GM11168 (cell line): ENCODE measurements around the gene OLR1.
"Not testable (repeated sequence)": the region's sequence is repeated elsewhere in the genome, so short reads cannot be mapped to it uniquely, and the experiment has no call there.

ENCODE experiments used
- in situ Hi-C: fragments of 300-500 bp; cut with MboI; formaldehyde crosslinking; loops from one replicate; pipeline ENCODE4 v1.12.0; 2022; ENCODE audit warnings: low sequenced_read_pairs; ENCODE audit not compliant: unreplicated experiment

The OLR1 gene

GRCh38 chr12:10171973-10172728, at the start of gene OLR1:
TSS of gene OLR1 (minus strand) at chr12:10172132. CDS start at chr12:10172077, 55 bp downstream.
- in situ Hi-C loops, result no loop called here

- in situ Hi-C loops, result no loop called here
Observed at GRCh38 chr12:10220398-10221077, 48.6 kb upstream of the OLR1 start.

DNA sequence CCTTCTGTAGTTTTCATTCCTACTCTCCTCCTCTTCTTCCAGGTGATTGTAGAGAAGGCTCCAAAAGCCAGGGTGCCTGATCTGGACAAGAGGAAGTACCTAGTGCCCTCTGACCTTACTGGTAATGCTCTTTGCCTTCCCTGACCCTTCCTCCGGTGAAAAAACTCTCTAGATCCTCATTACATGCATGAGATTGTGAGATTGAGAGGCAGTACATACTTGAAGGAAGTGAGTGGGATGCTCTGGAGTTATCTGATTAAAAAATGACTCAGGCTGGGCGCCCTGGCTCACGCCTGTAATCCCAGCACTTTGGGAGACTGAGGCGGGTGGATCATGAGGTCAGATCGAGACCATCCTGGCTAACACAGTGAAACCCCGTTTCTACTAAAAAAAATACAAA, 46.1 kb upstream of the OLR1 start:
- in situ Hi-C loops, result no loop called here

DNA sequence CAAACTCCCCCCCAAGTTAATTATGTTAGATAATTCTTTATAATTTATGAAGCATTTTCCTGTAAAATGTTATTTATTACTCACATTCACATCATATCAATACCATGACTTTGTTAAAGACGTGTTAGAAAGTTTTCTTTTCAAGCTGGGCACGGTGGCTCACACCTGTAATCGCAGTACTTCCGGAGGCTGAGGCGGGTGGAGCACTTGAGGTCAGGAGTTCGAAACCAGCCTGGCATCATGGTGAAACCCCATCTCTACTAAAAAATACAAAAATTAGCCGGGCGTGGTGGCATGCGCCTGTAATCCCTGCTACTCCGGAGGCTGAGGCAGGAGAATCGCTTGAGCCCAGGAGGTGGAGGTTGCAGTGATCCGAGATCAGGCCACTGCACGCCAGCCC, 44.0 kb upstream of the OLR1 start:
- in situ Hi-C loops, result not testable (repeated sequence)

DNA sequence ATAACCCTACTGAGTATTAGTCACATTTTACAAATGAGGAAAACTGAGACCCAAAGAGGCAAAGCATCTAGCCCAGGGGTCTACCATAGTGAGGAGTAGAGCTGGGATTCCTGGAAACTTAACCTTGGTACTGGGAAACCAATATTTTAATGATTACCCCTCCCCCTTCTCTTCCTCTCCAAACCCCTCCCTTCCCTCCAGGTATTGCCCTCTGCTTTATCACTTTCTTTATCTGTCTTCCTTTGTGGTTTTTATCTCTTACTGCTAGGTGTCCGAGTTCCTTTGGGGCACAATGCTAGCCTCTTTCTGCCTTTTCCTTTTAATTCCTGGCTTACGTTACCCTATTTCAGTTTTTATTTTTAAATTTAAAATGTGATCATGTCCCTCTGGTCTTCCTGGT, 43.5 kb upstream of the OLR1 start:
- in situ Hi-C loops, result no loop called here

- in situ Hi-C loops, result no loop called here
Observed at GRCh38 chr12:10214895-10215267, 42.9 kb upstream of the OLR1 start.

DNA sequence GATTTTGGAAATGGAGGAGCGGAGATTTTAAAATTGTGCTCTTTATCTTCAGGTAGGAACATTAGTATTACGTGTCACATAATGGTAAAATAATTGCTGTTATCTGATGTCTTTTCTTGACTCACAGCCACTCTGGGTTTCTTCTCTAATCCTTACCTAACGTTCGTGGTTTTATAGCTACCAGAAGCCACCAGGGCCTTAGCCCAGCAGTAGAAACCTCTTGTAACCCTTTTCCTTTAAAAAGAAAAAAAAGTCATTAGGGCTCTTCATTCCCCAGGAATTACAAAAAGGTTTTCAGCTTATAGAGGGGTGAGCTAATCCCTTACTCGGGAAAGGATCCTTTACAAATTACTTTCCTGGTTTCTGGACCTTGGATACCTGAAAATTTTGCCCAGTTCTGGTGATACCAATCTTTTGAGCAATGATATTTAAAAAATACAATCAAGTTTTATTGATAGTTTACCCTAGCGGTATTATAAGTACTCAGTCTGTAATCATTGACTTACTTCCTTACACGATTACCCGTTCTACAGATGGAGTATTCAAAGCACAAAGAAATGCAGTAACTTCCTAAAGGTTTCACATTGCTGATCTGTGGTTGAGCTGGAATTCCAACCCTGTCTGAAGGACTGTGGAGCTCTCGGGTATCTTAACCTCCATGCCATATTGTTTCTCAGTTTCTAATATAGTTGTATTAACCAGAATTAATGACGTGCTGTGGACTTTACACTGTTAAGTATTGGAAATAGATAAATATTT, 42.4 kb upstream of the OLR1 start:
- in situ Hi-C loops, result no loop called here

- in situ Hi-C loops, result no loop called here
Observed at GRCh38 chr12:10213168-10214135, 41.5 kb upstream of the OLR1 start.

- in situ Hi-C loops, result no loop called here
Observed at GRCh38 chr12:10212739-10213131, 40.8 kb upstream of the OLR1 start, which contains the start of gene GABARAPL1. TSS of gene GABARAPL1 (plus strand) at chr12:10212877. CDS start at chr12:10213130, 253 bp downstream.

DNA sequence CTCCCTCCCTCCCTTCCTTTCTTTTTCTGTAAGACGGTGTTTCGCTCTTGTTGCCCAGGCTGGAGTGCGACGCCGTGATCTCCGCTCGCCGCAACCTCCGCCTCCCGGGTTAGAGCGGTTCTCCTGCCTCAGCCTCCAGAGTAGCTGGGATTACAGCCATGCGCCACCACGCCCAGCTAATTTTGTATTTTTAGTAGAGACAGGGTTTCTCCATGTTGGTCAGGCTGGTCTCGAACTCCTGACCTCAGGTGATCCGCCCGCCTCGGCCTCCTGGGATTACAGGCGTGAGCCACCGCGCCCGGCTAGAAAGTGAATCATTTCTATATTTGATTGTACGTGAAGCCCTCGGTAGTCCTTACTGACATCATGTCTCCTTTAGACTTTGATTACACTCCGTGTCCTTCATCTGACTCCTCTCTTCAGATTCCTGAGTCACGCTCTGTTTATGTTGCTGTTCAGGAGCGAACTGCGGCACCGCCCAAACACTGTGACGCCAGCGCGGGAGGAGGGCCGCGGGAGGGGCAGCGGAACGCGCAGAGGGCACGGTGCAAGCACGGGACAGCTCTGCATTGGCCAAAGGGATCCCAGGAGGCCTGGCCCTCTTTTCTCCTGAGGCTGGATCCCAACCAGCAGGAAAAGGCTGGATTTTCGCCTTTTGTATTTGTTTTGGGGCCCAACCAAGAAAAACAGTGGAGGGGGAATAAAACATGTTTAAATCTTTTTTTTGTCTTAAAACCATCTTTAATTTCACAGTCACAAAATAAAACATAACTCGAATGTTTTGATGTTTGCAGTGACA, 40.2 kb upstream of the OLR1 start:
- in situ Hi-C loops, result no loop called here

DNA sequence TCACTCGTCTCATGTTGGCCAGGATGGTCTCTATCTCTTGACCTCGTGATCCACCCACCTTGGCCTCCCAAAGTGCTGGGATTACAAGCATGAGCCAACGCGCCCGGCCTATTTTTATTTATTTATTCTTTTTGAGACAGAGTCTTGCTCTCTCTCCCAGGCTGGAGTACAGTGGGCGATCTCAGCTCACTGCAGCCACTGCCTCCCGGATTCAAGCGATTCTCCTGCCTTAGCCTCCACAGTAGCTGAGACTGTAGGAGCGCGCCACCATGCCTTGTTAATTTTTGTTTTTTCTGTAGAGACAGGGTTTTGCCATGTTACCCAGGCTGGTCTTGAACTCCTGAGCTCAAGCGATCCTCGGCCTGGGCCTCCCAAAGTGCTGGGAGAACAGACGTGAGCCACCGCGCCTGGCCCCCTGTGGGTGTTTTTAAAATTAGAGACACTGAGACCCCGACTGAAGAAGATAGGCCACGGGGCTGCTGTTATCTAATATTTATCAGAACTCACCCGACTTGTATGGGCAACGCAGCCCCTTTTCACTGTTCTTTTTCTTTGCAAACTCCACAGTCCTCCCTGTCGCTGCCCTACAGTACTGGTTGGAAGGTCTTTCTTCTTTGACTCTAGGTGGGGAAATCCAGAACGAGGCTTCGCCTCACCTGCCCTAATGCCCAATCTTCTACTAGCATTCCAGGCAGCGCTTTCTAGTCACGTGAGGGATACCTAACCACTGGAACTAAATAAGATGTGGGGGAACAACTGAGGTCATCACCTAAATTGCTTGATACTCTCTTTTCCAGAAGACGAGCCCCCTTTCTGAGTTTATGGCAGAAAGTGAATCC, 39.4 kb upstream of the OLR1 start:
- in situ Hi-C loops, result no loop called here

GRCh38 chr12:10210225-10210624, 38.3 kb upstream of the OLR1 start:
- in situ Hi-C loops, result no loop called here

GRCh38 chr12:10207136-10207535, 35.2 kb upstream of the OLR1 start:
- in situ Hi-C loops, result no loop called here

DNA sequence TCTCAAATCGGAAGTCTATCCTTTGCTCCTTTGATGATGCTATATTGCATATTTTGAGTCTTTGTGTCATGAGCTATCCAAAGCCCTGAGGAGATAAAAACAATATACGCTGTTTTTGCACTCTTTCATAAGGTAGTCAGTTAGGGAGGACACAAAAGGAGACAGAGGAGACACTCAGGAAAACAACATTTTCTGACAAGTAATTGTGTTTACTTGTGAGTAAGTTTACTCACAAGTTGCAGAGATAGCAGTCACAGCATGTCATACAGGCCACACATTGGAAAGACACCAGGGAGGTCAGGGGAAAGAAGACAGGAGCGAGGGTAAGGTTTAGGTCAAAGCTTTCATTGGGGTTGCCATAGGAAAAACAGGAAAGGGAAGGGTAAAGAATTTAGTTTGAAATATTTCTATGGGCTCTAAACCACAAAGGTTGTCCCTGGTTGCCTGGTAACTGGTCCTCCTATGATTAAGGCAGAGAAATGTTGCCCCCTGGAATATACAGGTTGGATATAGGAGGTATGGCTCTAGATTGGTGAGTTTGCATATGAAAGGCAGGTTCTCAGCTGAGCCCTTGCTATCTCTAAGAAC, 33.4 kb upstream of the OLR1 start:
- in situ Hi-C loops, result no loop called here

GRCh38 chr12:10204495-10204894, 32.6 kb upstream of the OLR1 start:
- in situ Hi-C loops, result not testable (repeated sequence)

DNA sequence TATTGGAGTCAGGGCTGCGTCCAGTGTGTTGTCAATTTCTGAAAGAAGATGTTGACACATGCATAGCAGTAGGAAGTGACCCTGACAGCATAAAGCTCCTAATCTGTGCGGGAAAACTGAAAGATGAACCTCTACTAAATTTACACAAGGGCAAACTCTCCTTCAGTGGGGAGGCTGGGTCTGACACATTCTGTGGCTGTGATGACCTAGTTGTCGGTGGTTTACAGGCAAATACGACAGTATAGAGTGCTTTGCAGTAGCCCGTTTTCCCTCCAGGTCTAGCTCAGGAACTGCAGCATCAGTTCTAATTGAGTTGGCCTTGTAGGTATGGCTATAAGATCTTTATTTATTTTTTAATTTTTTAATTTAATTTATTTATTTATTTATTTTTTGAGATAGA, 25.9 kb upstream of the OLR1 start:
- in situ Hi-C loops, result no loop called here

DNA sequence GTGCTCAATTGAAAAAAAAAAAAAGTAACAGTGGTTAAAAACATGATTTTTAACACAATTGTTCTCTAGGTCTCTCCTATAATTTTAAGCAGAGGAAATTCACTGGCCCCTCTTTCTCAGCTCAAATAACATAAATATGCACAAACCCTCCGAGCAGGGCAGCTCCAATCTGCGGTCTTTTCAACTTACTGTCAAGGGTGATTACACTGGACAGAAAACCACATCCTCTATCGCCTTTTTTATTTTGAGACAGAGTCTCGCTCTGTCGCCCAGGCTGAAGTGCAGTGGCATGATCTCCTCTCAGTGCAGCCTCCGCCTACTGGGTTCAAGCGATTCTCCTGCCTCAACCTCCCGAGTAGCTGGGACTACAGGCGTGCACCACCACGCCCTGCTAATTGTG, 24.3 kb upstream of the OLR1 start:
- in situ Hi-C loops, result no loop called here

DNA sequence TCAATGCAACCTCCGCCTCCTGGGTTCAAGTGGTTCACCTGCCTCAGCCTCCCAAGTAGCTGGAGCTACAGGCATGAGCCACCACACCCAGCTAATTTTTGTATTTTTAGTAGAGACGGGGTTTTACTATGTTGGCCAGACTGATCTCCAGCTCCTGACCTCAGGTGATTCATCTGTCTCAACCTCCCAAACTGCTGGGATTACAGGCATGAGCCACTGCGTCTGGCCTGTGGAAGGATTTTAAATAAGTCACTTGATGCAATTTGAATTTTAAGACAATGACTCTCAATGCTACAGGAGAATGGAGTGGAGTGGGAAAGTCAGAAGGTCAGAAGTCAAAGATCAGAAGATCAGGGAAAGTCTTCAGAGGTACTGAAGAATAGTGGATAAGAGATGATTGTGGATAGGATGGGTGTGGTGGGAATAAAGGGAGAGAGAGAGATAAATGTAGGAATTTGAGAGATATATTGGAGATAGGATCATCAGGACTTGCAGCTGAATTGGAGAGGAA, 22.3 kb upstream of the OLR1 start:
- in situ Hi-C loops, result no loop called here
